Fibroblast of lung (primary cell): ENCODE data around the gene ARHGEF7.

Experiments used
- EZH2 ChIP-seq: IDR thresholded peaks from 2 replicates; pipeline ENCODE4 v1.5.1; 2012; ENCODE audit warnings: low read length, control low read depth, mild to moderate bottlenecking; ENCODE audit errors: missing control alignments
- TF ChIP-seq, protein P1 (sequence below), 2 donors: IDR thresholded peaks in 1 of 2; conservative IDR thresholded peaks in 1 of 2; 1 replicate in 1 of 2; 2 replicates in 1 of 2; pipeline ENCODE4 v1.5.1; 2011 to 2012; ENCODE audit warnings: low read length in 2 of 2, control low read depth in 1 of 2, inconsistent platforms in 1 of 2, low read depth in 1 of 2, mild to moderate bottlenecking in 1 of 2

DNA sequence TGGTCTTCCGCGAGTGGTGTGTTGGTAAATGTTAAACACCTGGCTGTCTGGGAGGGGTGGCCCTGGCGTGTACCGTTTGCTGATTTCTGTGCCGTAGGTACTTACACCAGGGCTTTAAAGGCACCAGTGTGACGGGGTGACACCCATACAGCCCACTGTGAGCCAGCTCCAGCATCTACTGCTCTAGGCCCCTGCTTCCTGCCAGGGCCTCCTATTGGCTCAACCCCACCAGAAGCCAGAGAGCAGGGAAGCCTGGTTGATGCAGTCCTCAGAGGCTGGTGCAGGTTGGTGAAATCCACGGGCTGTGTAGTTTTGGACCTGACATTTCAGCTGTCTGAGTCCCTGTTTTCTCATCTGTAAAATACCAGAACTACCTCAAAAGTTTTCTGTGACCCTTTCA is 30.4 kb downstream of the ARHGEF7 start:
- TF ChIP-seq, protein P1, sequence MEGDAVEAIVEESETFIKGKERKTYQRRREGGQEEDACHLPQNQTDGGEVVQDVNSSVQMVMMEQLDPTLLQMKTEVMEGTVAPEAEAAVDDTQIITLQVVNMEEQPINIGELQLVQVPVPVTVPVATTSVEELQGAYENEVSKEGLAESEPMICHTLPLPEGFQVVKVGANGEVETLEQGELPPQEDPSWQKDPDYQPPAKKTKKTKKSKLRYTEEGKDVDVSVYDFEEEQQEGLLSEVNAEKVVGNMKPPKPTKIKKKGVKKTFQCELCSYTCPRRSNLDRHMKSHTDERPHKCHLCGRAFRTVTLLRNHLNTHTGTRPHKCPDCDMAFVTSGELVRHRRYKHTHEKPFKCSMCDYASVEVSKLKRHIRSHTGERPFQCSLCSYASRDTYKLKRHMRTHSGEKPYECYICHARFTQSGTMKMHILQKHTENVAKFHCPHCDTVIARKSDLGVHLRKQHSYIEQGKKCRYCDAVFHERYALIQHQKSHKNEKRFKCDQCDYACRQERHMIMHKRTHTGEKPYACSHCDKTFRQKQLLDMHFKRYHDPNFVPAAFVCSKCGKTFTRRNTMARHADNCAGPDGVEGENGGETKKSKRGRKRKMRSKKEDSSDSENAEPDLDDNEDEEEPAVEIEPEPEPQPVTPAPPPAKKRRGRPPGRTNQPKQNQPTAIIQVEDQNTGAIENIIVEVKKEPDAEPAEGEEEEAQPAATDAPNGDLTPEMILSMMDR (conservative IDR thresholded peaks at IDR 0.05 in 1 of 2, IDR thresholded peaks at IDR 0.05 in 1 of 2; ENCODE audit: low read depth in 1 of 2, low read length in 2 of 2) = no peak
- TF ChIP-seq EZH2 = no peak
